Measurements from ENCODE around the gene FIGNL2.

DNA sequence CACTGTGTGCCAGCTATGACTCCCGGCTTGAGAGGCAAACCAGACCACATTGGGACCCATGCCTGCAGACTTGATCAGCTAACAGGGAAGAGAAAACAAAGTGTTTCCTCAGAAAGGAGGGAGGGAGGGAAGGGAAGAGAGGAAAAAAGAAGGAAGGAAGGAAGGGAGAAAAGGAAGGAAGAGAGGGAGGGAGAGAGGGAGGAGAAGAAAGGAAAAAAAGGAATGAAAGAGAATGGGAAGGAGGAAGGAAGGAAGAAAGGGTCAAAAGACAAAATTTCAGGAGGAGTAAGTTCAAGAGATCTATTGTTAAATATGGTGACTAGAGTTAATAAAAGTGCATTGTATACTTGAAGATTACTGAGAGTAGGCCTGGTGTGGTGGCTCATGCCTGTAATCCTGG is 18.9 kb downstream of the FIGNL2 start:
- TF ChIP-seq, protein P1, sequence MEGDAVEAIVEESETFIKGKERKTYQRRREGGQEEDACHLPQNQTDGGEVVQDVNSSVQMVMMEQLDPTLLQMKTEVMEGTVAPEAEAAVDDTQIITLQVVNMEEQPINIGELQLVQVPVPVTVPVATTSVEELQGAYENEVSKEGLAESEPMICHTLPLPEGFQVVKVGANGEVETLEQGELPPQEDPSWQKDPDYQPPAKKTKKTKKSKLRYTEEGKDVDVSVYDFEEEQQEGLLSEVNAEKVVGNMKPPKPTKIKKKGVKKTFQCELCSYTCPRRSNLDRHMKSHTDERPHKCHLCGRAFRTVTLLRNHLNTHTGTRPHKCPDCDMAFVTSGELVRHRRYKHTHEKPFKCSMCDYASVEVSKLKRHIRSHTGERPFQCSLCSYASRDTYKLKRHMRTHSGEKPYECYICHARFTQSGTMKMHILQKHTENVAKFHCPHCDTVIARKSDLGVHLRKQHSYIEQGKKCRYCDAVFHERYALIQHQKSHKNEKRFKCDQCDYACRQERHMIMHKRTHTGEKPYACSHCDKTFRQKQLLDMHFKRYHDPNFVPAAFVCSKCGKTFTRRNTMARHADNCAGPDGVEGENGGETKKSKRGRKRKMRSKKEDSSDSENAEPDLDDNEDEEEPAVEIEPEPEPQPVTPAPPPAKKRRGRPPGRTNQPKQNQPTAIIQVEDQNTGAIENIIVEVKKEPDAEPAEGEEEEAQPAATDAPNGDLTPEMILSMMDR (IDR thresholded peaks at IDR 0.05; ENCODE audit: low read length): no peak
- no peak for TF ChIP-seq EZH2 (IDR thresholded peaks at IDR 0.05; ENCODE audit: borderline replicate concordance, low read length)

Measured in OCI-LY1 (cell line).